Suprapubic skin (tissue), 4 donors: ENCODE measurements around the gene CYTH1. TPM values are rescaled to one million over a fixed set of nuclear protein-coding genes. Genes with fewer than 3 reads are reported as not detected.

ENCODE experiments used
- DNase-seq, 2 donors: peaks; one replicate each; pipeline ENCODE4 v3.0.0-alpha.2; 2019; ENCODE audit warnings: low spot score in 2 of 2
- H3K27ac ChIP-seq: fragments of 200-600 bp; sonication (generic); one replicate; pipeline ENCODE4 v1.5.1; 2019
- H3K27me3 ChIP-seq: fragments of 200-600 bp; sonication (generic); one replicate; pipeline ENCODE4 v1.5.1; 2019
- H3K36me3 ChIP-seq: fragments of 200-600 bp; sonication (generic); one replicate; pipeline ENCODE4 v1.5.1; 2019
- H3K4me1 ChIP-seq: fragments of 200-600 bp; sonication (generic); one replicate; pipeline ENCODE4 v1.5.1; 2019
- H3K4me3 ChIP-seq: fragments of 200-600 bp; sonication (generic); one replicate; pipeline ENCODE4 v1.5.1; 2019; ENCODE audit warnings: mild to moderate bottlenecking
- H3K9me3 ChIP-seq: fragments of 200-600 bp; sonication (generic); one replicate; pipeline ENCODE4 v1.5.1; 2019
- CTCF ChIP-seq, 2 donors: fragments of 200-600 bp in 1 of 2; fragments of 450-650 bp in 1 of 2; sonication (generic) in 1 of 2; IDR thresholded peaks; one replicate each; pipeline ENCODE4 v1.5.1; 2016 to 2019; ENCODE audit warnings: antibody characterized with exemption in 2 of 2, mild to moderate bottlenecking in 1 of 2, moderate library complexity in 1 of 2
- EP300 ChIP-seq: sonication (generic); formaldehyde crosslinking; IDR thresholded peaks from one replicate; pipeline ENCODE4 v1.6.1; 2017; ENCODE audit warnings: antibody characterized with exemption
- POLR2A ChIP-seq, 2 donors: fragments of 450-650 bp; IDR thresholded peaks; one replicate each; pipeline ENCODE4 v1.6.1; 2017; ENCODE audit warnings: antibody characterized with exemption in 2 of 2, mild to moderate bottlenecking in 2 of 2, moderate library complexity in 2 of 2
- POLR2AphosphoS5 ChIP-seq, 3 donors: sonication (generic); formaldehyde crosslinking; IDR thresholded peaks; one replicate each; pipeline ENCODE4 v1.6.1; 2017; ENCODE audit warnings: antibody characterized with exemption in 3 of 3
- WGBS: methylation state at CpG from one replicate; pipeline ENCODE4 v1.1.5; 2018; 5-methylcytosine and 5-hydroxymethylcytosine counted together
- total RNA-seq, 4 donors: library from RNA; depleted of rRNA; stranded (reverse); fragments of >200 nt; gene quantifications; one replicate each; pipeline ENCODE4 v1.1.0, GENCODE V29; 2016

The CYTH1 gene
- total RNA-seq, 4 donors from 2014 or later, result 57.6 to 88.6 (median 74.9) TPM

GRCh38 chr17:78668847-78669246 is 113.2 kb downstream of the CYTH1 start:
- TF ChIP-seq POLR2A (IDR thresholded peaks at IDR 0.05), result no peak
- TF ChIP-seq CTCF (IDR thresholded peaks at IDR 0.05), result no peak
- no peak for TF ChIP-seq EP300
- no peak for TF ChIP-seq POLR2AphosphoS5 (IDR thresholded peaks at IDR 0.05)
- Histone ChIP-seq H3K4me3 (no peak overlapping the region), H3K27ac (no peak overlapping the region), H3K36me3 (no peaks in the 10 kb centered on the region), H3K27me3 (no peaks in the 10 kb centered on the region), H3K4me1 (peaks cover 46% of the 10 kb centered on the region), H3K9me3 (no peaks in the 10 kb centered on the region)
- DNase-seq, result peak in 1 of 2 donors; percentile 41
- WGBS, result 87% methylated on average over 4 of the region's 4 CpGs

- Histone ChIP-seq H3K9me3 (no peaks in the 10 kb centered on the region), H3K27me3 (no peaks in the 10 kb centered on the region), H3K4me3 (no peak overlapping the region), H3K27ac (no peak overlapping the region), H3K36me3 (no peaks in the 10 kb centered on the region), H3K4me1 (peaks cover 37% of the 10 kb centered on the region)
- peak in 1 of 2 donors; percentile 65 for DNase-seq
- 95% methylated on average over 21 of the region's 30 CpGs for WGBS
- TF ChIP-seq CTCF (IDR thresholded peaks at IDR 0.05) (no peak), EP300 (no peak), POLR2AphosphoS5 (IDR thresholded peaks at IDR 0.05) (no peak), POLR2A (IDR thresholded peaks at IDR 0.05) (no peak)
Observed at GRCh38 chr17:78667741-78668640, 114.1 kb downstream of the CYTH1 start.

GRCh38 chr17:78667091-78667490 is 115.0 kb downstream of the CYTH1 start:
- no peaks in the 10 kb centered on the region for H3K27me3 ChIP-seq
- no peaks in the 10 kb centered on the region for H3K36me3 ChIP-seq
- H3K4me3 ChIP-seq, result no peak overlapping the region
- no peaks in the 10 kb centered on the region for H3K9me3 ChIP-seq
- no peak overlapping the region for H3K27ac ChIP-seq
- peaks cover 29% of the 10 kb centered on the region for H3K4me1 ChIP-seq
- 83% methylated on average over 10 of the region's 10 CpGs for WGBS
- TF ChIP-seq POLR2A (IDR thresholded peaks at IDR 0.05) (no peak), POLR2AphosphoS5 (IDR thresholded peaks at IDR 0.05) (no peak), CTCF (IDR thresholded peaks at IDR 0.05) (no peak), EP300 (no peak)
- DNase-seq, result peak in 1 of 2 donors; percentile 61

GRCh38 chr17:78665952-78666920 is 115.8 kb downstream of the CYTH1 start:
- Histone ChIP-seq H3K36me3 (no peaks in the 10 kb centered on the region), H3K4me3 (no peak overlapping the region), H3K27ac (peak overlapping the region; percentile 3), H3K9me3 (no peaks in the 10 kb centered on the region), H3K4me1 (peaks cover 29% of the 10 kb centered on the region), H3K27me3 (no peaks in the 10 kb centered on the region)
- DNase-seq, result peak in 1 of 2 donors; percentile 74
- TF ChIP-seq POLR2A (IDR thresholded peaks at IDR 0.05) (no peak), CTCF (IDR thresholded peaks at IDR 0.05) (no peak), POLR2AphosphoS5 (IDR thresholded peaks at IDR 0.05) (no peak), EP300 (no peak)
- 42% methylated on average over 19 of the region's 19 CpGs for WGBS
